Heart right ventricle (tissue), 16 donors: ENCODE data around the gene ZNF541. TPM values are rescaled to one million over a fixed set of nuclear protein-coding genes. Genes with fewer than 3 reads are reported as not detected.
A peak's percentile ranks its signal among the peaks of the same experiment; 100 is the strongest.

Experiments
- ATAC-seq, 8 donors: fragments of 200-7000 bp; cut with Tn5 transposase; one replicate each; pipeline ENCODE4 v1.9.1; 2020; ENCODE audit warnings: mild to moderate bottlenecking in 8 of 8, moderate library complexity in 8 of 8, moderate number of reproducible peaks in 1 of 8
- DNase-seq, 2 donors: peaks; one replicate each; pipeline ENCODE4 v3.0.0-alpha.2; 2020
- H3K27ac ChIP-seq, 10 donors: fragments of 200-600 bp; sonication (generic) in 2 of 10; one replicate each; pipeline versions ENCODE4 v1.5.0 to v1.8.0; 2020 to 2022; ENCODE audit warnings: mild to moderate bottlenecking in 3 of 10
- H3K27me3 ChIP-seq, 7 donors: fragments of 200-600 bp; one replicate each; pipeline ENCODE4 v1.8.0; 2021 to 2022; ENCODE audit warnings: mild to moderate bottlenecking in 2 of 7
- H3K36me3 ChIP-seq, 9 donors: fragments of 200-600 bp; sonication (generic) in 1 of 9; one replicate each; pipeline versions ENCODE4 v1.5.0 to v1.8.0; 2020 to 2022; ENCODE audit warnings: mild to moderate bottlenecking in 2 of 9
- H3K4me1 ChIP-seq, 9 donors: fragments of 200-600 bp; sonication (generic) in 1 of 9; one replicate each; pipeline versions ENCODE4 v1.5.0 to v1.8.0; 2020 to 2022; ENCODE audit warnings: mild to moderate bottlenecking in 4 of 9
- H3K4me3 ChIP-seq, 10 donors: fragments of 200-600 bp; sonication (generic) in 2 of 10; one replicate each; pipeline versions ENCODE4 v1.5.0 to v1.8.0; 2020 to 2022; ENCODE audit warnings: mild to moderate bottlenecking in 7 of 10, moderate library complexity in 2 of 10
- H3K9me3 ChIP-seq, 11 donors: fragments of 200-600 bp in 10 of 11; sonication (generic) in 2 of 11; one replicate each; pipeline versions ENCODE4 v1.5.0 to v1.8.0; 2013 to 2022; ENCODE audit warnings: mild to moderate bottlenecking in 2 of 11, control low read depth in 1 of 11, moderate library complexity in 1 of 11
- WGBS, 2 donors: extraction: QIAGEN DNeasy Blood & Tissue Kit; methylation state at CpG; one replicate each; pipeline ENCODE4 v1.1.7; 2013; ENCODE audit warnings: inconsistent platforms in 1 of 2; 5-methylcytosine and 5-hydroxymethylcytosine counted together
- intact Hi-C, 10 donors: fragments of 100-400 bp; cut with DNase I; formaldehyde crosslinking; loops; one replicate each; pipeline versions ENCODE4 v1.11.1 to v1.14.2; 2022
- polyA plus RNA-seq, 2 donors: library from polyadenylated mRNA; stranded (reverse); fragments of 200-250 nt; gene quantifications; one replicate each; pipeline ENCODE4 v1.2.3, GENCODE V29; 2013
- total RNA-seq, 10 donors: library from RNA; stranded (reverse); fragmentation: NEBNext Ultra II Directional in 3 of 10; extraction: Animal tissue kit (Norgen Biotek cat#: 25700) in 3 of 10; gene quantifications; one replicate each; pipeline versions ENCODE4 v1.2.1 to v1.2.4, GENCODE V29; 2021 to 2023
- TF ChIP-seq, protein P1 (sequence below), 9 donors: fragments of 200-600 bp; sonication (generic) in 2 of 9; IDR thresholded peaks; one replicate each; pipeline versions ENCODE4 v1.5.0 to v1.8.0; 2021 to 2022; ENCODE audit warnings: antibody characterized with exemption in 9 of 9, mild to moderate bottlenecking in 5 of 9, moderate library complexity in 1 of 9
- donor health status: Arrhythmogenic right ventricular cardiomyopathy.
- donor health status: ischemic (EF 13 %, LVEDD 7.1; RV severe dilation, severe dysfunction).
- donor health status: healthy with polysubstance abuse.
- donor health status: DM: no; HTN: yes; CAD: no.
- donor health status: DM: no; HTN: no; CAD: no.
- donor health status: ischemic (EF 25% LVEDD 6.9; RV normal size, moderate dysfunction).
- donor health status: ischemic (EF 25% LVEDD 5.7; RV mildly dilated, moderate dysfunction).
- donor health status: healthy.
- donor health status: DM: yes; HTN: yes; CAD: no.
- donor health status: Ischemic cardiomyopathy.
- donor health status: ischemic (EF 35%, LVEDD 5.7; RV mildly dilated, moderate dysfunction).
- donor health status: nonischemic (EF 11% LVEDD 7.7; RV severe dilation, severe dysfunction).
- donor health status: DM: yes; HTN: yes; CAD: no.
- donor health status: PGD.
- donor health status: ischemic (EF 29% LVEDD 5.4; RV normal size, mild dysfunction).
- donor health status: nonischemic (EF 23%, LVEDD 6.1; RV moderate dilation, normal function).

Gene ZNF541
- total and polyA plus RNA-seq, 12 donors: 0.23 to 3.7 (median 1.5) TPM

DNA sequence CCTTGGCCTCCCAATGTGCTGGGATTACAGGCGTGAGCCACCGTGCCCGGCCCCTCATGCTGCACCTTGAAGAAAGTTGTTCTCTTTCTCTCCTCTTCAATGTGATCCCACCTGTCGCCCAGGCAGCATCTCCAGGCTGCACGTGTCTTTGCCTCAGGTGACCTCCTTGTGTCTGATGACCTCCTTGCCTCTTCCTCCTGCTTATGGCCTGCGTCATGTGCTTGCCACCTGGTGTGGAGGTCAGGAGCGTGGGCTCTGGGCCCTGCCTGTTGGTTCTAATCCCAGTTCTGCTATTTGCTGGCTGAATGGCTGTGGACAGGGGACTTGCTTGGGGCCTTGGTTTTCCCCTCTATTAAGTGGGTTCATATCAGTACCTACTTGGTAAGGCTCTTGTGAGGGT is 42.3 kb upstream of the ZNF541 start:
- Histone ChIP-seq H3K27ac (no peak overlapping the region), H3K27me3 (no peaks in the 10 kb centered on the region), H3K4me3 (no peak overlapping the region), H3K4me1 (peaks cover 20 to 74% (median 54%) of the 10 kb centered on the region in 9 donors), H3K9me3 (no peaks in the 10 kb centered on the region), H3K36me3 (peaks cover 0 to 19% (median 0%) of the 10 kb centered on the region in 9 donors)
- DNase-seq (no peak), ATAC-seq (no peak)
- TF ChIP-seq, protein P1, sequence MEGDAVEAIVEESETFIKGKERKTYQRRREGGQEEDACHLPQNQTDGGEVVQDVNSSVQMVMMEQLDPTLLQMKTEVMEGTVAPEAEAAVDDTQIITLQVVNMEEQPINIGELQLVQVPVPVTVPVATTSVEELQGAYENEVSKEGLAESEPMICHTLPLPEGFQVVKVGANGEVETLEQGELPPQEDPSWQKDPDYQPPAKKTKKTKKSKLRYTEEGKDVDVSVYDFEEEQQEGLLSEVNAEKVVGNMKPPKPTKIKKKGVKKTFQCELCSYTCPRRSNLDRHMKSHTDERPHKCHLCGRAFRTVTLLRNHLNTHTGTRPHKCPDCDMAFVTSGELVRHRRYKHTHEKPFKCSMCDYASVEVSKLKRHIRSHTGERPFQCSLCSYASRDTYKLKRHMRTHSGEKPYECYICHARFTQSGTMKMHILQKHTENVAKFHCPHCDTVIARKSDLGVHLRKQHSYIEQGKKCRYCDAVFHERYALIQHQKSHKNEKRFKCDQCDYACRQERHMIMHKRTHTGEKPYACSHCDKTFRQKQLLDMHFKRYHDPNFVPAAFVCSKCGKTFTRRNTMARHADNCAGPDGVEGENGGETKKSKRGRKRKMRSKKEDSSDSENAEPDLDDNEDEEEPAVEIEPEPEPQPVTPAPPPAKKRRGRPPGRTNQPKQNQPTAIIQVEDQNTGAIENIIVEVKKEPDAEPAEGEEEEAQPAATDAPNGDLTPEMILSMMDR (IDR thresholded peaks at IDR 0.05): no peak
- intact Hi-C loops: loop anchor here in 5 of 10 donors (10.0 kb wide), 4 partner anchors 50 to 180 kb away; no protein-coding TSS in a partner anchor
- WGBS, 2 donors: 88 to 90% methylated on average over 7 of the region's 7 CpGs

DNA sequence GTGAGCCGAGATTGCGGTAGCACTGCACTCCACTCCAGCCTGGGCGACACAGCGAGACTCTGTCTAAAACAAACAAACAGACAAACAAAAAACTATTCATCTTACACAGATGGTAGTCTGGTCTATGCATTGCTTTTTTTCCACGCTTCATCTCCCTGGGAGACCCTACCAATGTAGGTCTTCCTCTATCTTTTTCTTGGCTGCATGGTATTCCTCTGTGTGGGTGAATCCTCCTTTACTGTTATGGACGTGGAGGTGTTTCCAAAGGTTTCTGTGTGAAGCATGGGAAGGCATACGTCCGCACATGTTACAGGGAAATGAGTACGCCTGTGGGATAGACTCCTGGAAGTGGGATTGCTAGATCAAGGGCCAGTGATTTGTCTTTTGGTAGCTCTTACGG is 41.6 kb upstream of the ZNF541 start:
- WGBS, 2 donors: 97 to 98% methylated on average over 10 of the region's 10 CpGs
- Histone ChIP-seq H3K27me3 (no peaks in the 10 kb centered on the region), H3K9me3 (no peaks in the 10 kb centered on the region), H3K4me1 (peaks cover 20 to 70% (median 51%) of the 10 kb centered on the region in 9 donors), H3K4me3 (no peak overlapping the region), H3K27ac (no peak overlapping the region), H3K36me3 (peaks cover 0 to 19% (median 0%) of the 10 kb centered on the region in 9 donors)
- DNase-seq (no peak), ATAC-seq (no peak)
- TF ChIP-seq, protein P1 (IDR thresholded peaks at IDR 0.05): no peak
- intact Hi-C loops: loop anchor here (5.0 to 10.0 kb wide), 7 partner anchors 48 to 180 kb away; no protein-coding TSS in a partner anchor

DNA sequence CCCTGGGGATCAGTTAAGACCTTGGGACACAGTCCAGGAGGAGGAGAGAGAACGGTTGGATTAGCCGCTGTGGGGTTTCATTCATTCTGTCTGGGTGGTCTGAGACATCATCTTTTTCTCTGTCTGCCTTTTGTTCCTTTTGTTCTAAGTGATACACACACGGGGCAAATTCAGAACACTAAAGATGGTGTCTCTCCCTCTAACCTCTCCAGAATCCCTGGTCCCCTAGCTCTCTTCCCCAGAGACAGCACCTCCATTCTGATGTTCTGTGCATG is 41.0 kb upstream of the ZNF541 start:
- Histone ChIP-seq H3K27me3 (no peaks in the 10 kb centered on the region), H3K36me3 (peaks cover 0 to 19% (median 0%) of the 10 kb centered on the region in 9 donors), H3K4me1 (peaks cover 20 to 67% (median 48%) of the 10 kb centered on the region in 9 donors), H3K27ac (peak overlapping the region in 3 of 10 donors; percentile 53 to 97 (median 62)), H3K4me3 (no peak overlapping the region), H3K9me3 (no peaks in the 10 kb centered on the region)
- TF ChIP-seq, protein P1 (IDR thresholded peaks at IDR 0.05): no peak
- intact Hi-C loops: loop anchor here (5.0 to 10.0 kb wide), 7 partner anchors 48 to 179 kb away; no protein-coding TSS in a partner anchor
- ATAC-seq (no peak), DNase-seq (no peak)
- 33 to 47% methylated on average over 3 of the region's 3 CpGs for WGBS, 2 donors

DNA sequence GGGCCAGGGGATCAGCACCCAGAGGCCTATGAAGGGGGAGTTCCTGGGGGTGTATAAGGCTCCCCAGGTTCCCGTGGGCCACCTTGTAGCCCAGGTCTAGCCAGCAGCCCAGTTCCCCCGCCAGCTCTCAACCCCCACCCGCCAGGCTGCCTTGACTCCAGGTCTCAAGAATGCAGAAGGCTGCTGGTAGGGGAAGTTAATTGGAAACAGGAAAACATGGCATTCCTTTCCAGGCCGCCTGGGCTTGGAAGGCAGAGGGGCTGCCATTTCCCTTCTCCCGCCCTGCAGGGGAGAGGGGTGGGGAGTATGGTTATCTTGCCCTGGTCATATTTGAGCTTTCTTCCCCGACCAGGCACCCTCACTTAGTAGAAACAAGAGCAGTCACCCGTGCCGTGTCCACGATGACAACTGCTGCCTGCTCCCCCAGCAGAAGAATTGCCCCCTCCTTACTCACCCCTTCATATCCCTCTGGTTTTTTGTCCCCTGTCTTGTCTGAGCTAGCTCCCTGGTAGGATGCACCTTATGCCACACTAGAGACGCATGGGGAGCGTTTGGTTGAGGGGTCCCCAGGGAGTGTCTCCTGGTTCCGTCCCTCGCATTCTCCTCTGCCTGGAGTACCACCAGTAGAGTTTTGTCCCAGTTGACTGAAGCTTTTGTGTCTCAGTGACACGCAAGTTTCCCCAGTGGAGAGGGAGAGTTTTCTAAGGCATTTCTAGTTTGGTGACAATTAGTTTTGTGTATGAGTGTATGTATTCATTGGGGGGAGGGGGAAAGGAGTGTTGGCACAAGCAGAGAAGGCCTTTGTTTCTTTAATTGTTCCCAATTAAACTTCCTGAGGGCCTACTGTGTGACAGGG is 40.4 kb upstream of the ZNF541 start:
- intact Hi-C loops: loop anchor here (5.0 to 10.0 kb wide), 7 partner anchors 49 to 179 kb away; no protein-coding TSS in a partner anchor
- Histone ChIP-seq H3K4me1 (peaks cover 18 to 62% (median 43%) of the 10 kb centered on the region in 9 donors), H3K36me3 (peaks cover 0 to 19% (median 0%) of the 10 kb centered on the region in 9 donors), H3K4me3 (no peak overlapping the region), H3K27me3 (no peaks in the 10 kb centered on the region), H3K9me3 (no peaks in the 10 kb centered on the region), H3K27ac (peak overlapping the region in 8 of 10 donors; percentile 21 to 97 (median 44))
- ATAC-seq (no peak), DNase-seq (no peak)
- 44 to 46% methylated on average over 14 of the region's 14 CpGs for WGBS, 2 donors
- TF ChIP-seq, protein P1 (IDR thresholded peaks at IDR 0.05): no peak
